Ascending aorta (tissue), 2 donors: ENCODE data around the gene ABI3BP. TPM values are rescaled to one million over a fixed set of nuclear protein-coding genes. Genes with fewer than 3 reads are reported as not detected.
"Not testable (repeated sequence)": the region's sequence is repeated elsewhere in the genome, so short reads cannot be mapped to it uniquely, and the experiment has no call there.

Source experiments
- DNase-seq, 2 donors: peaks; one replicate each; pipeline ENCODE4 v3.0.0-alpha.2; 2019; ENCODE audit warnings: low spot score in 2 of 2
- H3K27ac ChIP-seq, 2 donors: fragments of 200-600 bp; sonication (generic); one replicate each; pipeline ENCODE4 v1.5.1; 2016 to 2017; ENCODE audit warnings: mild to moderate bottlenecking in 1 of 2
- H3K27me3 ChIP-seq: fragments of 200-600 bp; sonication (generic); one replicate; pipeline ENCODE4 v1.5.1; 2017
- H3K36me3 ChIP-seq, 2 donors: fragments of 200-600 bp; sonication (generic); one replicate each; pipeline ENCODE4 v1.5.1; 2016
- H3K4me1 ChIP-seq, 2 donors: fragments of 200-600 bp; sonication (generic); one replicate each; pipeline ENCODE4 v1.5.1; 2016 to 2017; ENCODE audit warnings: mild to moderate bottlenecking in 1 of 2
- H3K4me3 ChIP-seq, 2 donors: fragments of 200-600 bp; sonication (generic); one replicate each; pipeline ENCODE4 v1.5.1; 2016 to 2017; ENCODE audit warnings: mild to moderate bottlenecking in 1 of 2
- H3K9me3 ChIP-seq, 2 donors: fragments of 200-600 bp; sonication (generic); one replicate each; pipeline ENCODE4 v1.5.1; 2016
- CTCF ChIP-seq, 3 experiments: fragments of 200-600 bp in 2 of 3; fragments of 450-650 bp in 1 of 3; sonication (generic) in 2 of 3; IDR thresholded peaks; one replicate each; pipeline ENCODE4 v1.5.1; 2016 to 2019; ENCODE audit warnings: antibody characterized with exemption in 3 of 3, mild to moderate bottlenecking in 1 of 3, moderate library complexity in 1 of 3
- intact Hi-C: fragments of 100-400 bp; cut with DNase I; formaldehyde crosslinking; loops from one replicate; pipeline ENCODE4 v1.15.1; 2023
- total RNA-seq: library from RNA; depleted of rRNA; stranded (reverse); fragments of >200 nt; gene quantifications from one replicate; pipeline ENCODE4 v1.1.0, GENCODE V29; 2016

ABI3BP gene
- total RNA-seq, 1 donor from 2014 or later, result 54.2 TPM

GRCh38 chr3:100956276-100956675, 36.9 kb downstream of the ABI3BP start:
- no peaks in the 10 kb centered on the region for H3K36me3 ChIP-seq
- H3K4me1 ChIP-seq, result peaks cover 0 to 3% of the 10 kb centered on the region in 2 donors
- no peaks in the 10 kb centered on the region for H3K27me3 ChIP-seq
- intact Hi-C loops, result loop anchor here (5.0 kb wide), 1 partner anchor 36 kb away; the partner anchor contains the start of gene ABI3BP
- TF ChIP-seq CTCF (IDR thresholded peaks at IDR 0.05), result no peak
- no peak for DNase-seq
- no peak overlapping the region for H3K4me3 ChIP-seq
- peaks cover 0 to 18% of the 10 kb centered on the region in 2 donors for H3K9me3 ChIP-seq
- H3K27ac ChIP-seq, result peak overlapping the region in 1 of 2 donors; percentile 3

GRCh38 chr3:100954990-100955389, 38.2 kb downstream of the ABI3BP start:
- Histone ChIP-seq H3K27me3 (no peaks in the 10 kb centered on the region), H3K4me3 (no peak overlapping the region), H3K9me3 (peaks cover 0 to 5% of the 10 kb centered on the region in 2 donors), H3K36me3 (no peaks in the 10 kb centered on the region), H3K27ac (peak overlapping the region; percentile 17 to 46), H3K4me1 (peaks cover 0 to 3% of the 10 kb centered on the region in 2 donors)
- intact Hi-C loops, result loop anchor here (5.0 kb wide), 1 partner anchor 37 kb away; the partner anchor contains the start of gene ABI3BP
- no peak for TF ChIP-seq CTCF (IDR thresholded peaks at IDR 0.05)
- peak in 1 of 2 donors; percentile 84 for DNase-seq

- H3K27me3 ChIP-seq, result no peaks in the 10 kb centered on the region
- H3K9me3 ChIP-seq, result no peaks in the 10 kb centered on the region
- no peak for TF ChIP-seq CTCF (IDR thresholded peaks at IDR 0.05)
- H3K4me3 ChIP-seq, result no peak overlapping the region
- intact Hi-C loops, result no loop called here
- no peak for DNase-seq
- peak overlapping the region; percentile 17 to 30 for H3K27ac ChIP-seq
- H3K4me1 ChIP-seq, result peaks cover 0 to 3% of the 10 kb centered on the region in 2 donors
- H3K36me3 ChIP-seq, result no peaks in the 10 kb centered on the region
Measured at GRCh38 chr3:100954199-100954935, 38.9 kb downstream of the ABI3BP start.

GRCh38 chr3:100953103-100953502, 40.1 kb downstream of the ABI3BP start:
- H3K9me3 ChIP-seq, result no peaks in the 10 kb centered on the region
- no peak overlapping the region for H3K27ac ChIP-seq
- intact Hi-C loops, result no loop called here
- H3K36me3 ChIP-seq, result no peaks in the 10 kb centered on the region
- H3K27me3 ChIP-seq, result no peaks in the 10 kb centered on the region
- H3K4me3 ChIP-seq, result no peak overlapping the region
- H3K4me1 ChIP-seq, result peaks cover 0 to 3% of the 10 kb centered on the region in 2 donors
- TF ChIP-seq CTCF (IDR thresholded peaks at IDR 0.05), result no peak
- no peak for DNase-seq

GRCh38 chr3:100947119-100947518, 46.1 kb downstream of the ABI3BP start:
- intact Hi-C loops, result no loop called here
- Histone ChIP-seq H3K27ac (peak overlapping the region in 1 of 2 donors; percentile 11), H3K9me3 (no peaks in the 10 kb centered on the region), H3K27me3 (no peaks in the 10 kb centered on the region), H3K4me3 (no peak overlapping the region), H3K4me1 (no peaks in the 10 kb centered on the region), H3K36me3 (no peaks in the 10 kb centered on the region)
- no peak for DNase-seq
- TF ChIP-seq CTCF (IDR thresholded peaks at IDR 0.05), result no peak

GRCh38 chr3:100946096-100946495, 47.1 kb downstream of the ABI3BP start:
- H3K9me3 ChIP-seq, DNase-seq, H3K27me3 ChIP-seq, H3K4me3 ChIP-seq, H3K36me3 ChIP-seq, intact Hi-C loops, H3K4me1 ChIP-seq, H3K27ac ChIP-seq: not testable (repeated sequence)
